SH-SY5Y (cell line): ENCODE measurements around the gene XXYLT1.

Experiments used
- GATA2 ChIP-seq: IDR thresholded peaks from 2 replicates; pipeline ENCODE4 v1.6.1; 2011; ENCODE audit warnings: mild to moderate bottlenecking, low read depth, low read length
- GATA3 ChIP-seq: IDR thresholded peaks from 2 replicates; pipeline ENCODE4 v1.6.1; 2011; ENCODE audit warnings: low read depth, mild to moderate bottlenecking, low read length, moderate library complexity

Gene XXYLT1, protein sequence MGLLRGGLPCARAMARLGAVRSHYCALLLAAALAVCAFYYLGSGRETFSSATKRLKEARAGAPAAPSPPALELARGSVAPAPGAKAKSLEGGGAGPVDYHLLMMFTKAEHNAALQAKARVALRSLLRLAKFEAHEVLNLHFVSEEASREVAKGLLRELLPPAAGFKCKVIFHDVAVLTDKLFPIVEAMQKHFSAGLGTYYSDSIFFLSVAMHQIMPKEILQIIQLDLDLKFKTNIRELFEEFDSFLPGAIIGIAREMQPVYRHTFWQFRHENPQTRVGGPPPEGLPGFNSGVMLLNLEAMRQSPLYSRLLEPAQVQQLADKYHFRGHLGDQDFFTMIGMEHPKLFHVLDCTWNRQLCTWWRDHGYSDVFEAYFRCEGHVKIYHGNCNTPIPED

DNA sequence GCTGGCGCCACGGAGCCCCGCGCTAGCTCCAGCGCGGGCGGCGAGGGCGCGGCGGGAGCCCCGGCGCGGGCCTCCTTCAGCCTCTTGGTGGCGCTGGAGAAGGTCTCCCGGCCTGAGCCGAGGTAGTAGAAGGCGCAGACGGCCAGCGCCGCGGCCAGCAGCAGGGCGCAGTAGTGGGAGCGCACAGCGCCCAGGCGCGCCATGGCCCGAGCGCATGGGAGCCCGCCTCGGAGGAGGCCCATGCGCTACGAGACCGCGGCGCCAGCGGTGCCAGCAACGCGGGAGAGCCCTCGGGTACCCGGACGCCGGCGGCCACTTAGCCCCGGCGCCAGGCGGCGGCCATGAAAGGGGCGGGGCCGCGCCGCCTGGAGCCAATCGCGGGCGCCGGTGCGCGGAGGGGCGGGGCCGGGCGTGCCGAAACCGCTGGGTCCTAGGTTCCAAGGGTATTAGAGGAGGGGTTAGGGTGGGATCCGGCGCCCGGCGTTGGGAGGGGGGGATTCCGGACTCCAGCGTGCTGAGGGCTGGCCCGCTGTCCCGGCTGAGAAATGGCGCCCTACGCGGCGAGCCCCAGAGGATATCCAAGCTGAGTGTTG, at the start of gene XXYLT1:
Gene XXYLT1, minus strand, starts transcription at position 343 of the 593 bp plus-strand sequence. Its CDS starts 101 bp downstream, at position 242.
- TF ChIP-seq GATA3 (no peak), GATA2 (0 out of 2 replicates have a peak, but pooled peaks have one; percentile 2)

- TF ChIP-seq GATA3: no peak
- no peak for TF ChIP-seq GATA2
Measured at GRCh38 chr3:195319060-195319459, 48.1 kb upstream of the XXYLT1 start.

DNA sequence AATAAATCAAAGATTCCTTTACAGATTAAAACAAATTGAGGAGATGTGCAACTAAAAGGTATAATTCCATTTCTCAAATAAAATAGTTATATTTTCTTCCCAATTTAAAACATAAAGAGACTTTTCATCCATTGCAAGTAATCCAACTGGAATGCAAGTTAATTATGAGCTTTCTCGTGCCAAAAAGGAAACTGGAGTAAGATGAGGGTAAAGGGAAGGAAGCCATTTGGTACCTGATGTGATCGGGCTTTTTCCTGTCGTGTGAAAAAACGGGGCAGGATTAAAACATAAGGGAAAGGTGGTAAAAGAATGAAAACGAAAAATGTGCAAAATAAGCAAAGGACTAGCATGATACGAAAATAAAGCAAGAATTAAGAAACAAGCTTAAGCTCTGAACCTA, 41.8 kb upstream of the XXYLT1 start:
- TF ChIP-seq GATA2: no peak
- no peak for TF ChIP-seq GATA3

GRCh38 chr3:195307711-195308110, 36.8 kb upstream of the XXYLT1 start:
- TF ChIP-seq GATA2 (no peak), GATA3 (no peak)

GRCh38 chr3:195306369-195306768, 35.4 kb upstream of the XXYLT1 start:
- TF ChIP-seq GATA2 (no peak), GATA3 (no peak)

- no peak for TF ChIP-seq GATA3
- no peak for TF ChIP-seq GATA2
Measured at GRCh38 chr3:195302431-195302830, 31.5 kb upstream of the XXYLT1 start.

DNA sequence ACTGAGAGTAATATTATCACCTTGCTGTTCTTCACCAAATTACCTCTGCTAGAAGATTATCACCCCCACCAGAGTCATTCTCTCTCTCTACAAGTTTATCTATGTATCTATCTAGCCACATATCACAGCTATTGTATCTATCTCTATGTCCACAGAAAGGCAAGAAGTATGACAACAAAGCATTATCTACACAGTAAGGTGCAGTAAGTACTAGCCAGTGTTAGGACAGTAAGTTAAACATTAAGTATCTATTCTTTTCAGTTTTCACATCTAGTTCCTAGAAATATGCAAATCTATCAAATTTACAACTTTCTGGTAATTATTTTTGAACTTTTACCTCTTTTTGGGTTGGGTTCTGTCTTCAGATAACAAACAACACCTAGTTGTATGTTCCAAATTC, 26.5 kb upstream of the XXYLT1 start:
- TF ChIP-seq GATA2 (no peak), GATA3 (no peak)

GRCh38 chr3:195296662-195297061, 25.7 kb upstream of the XXYLT1 start:
- no peak for TF ChIP-seq GATA3

- TF ChIP-seq GATA2 (no peak), GATA3 (no peak)
Measured at GRCh38 chr3:195291121-195291520, 20.2 kb upstream of the XXYLT1 start.

GRCh38 chr3:195286115-195286872, 15.3 kb upstream of the XXYLT1 start:
- TF ChIP-seq GATA3 (no peak), GATA2 (no peak)

GRCh38 chr3:195285372-195285771, 14.4 kb upstream of the XXYLT1 start:
- TF ChIP-seq GATA3: no peak
- no peak for TF ChIP-seq GATA2

- TF ChIP-seq GATA2: no peak
- no peak for TF ChIP-seq GATA3
Measured at GRCh38 chr3:195284842-195285241, 13.9 kb upstream of the XXYLT1 start.

GRCh38 chr3:195282961-195283360, 12.0 kb upstream of the XXYLT1 start:
- TF ChIP-seq GATA2: no peak
- no peak for TF ChIP-seq GATA3

DNA sequence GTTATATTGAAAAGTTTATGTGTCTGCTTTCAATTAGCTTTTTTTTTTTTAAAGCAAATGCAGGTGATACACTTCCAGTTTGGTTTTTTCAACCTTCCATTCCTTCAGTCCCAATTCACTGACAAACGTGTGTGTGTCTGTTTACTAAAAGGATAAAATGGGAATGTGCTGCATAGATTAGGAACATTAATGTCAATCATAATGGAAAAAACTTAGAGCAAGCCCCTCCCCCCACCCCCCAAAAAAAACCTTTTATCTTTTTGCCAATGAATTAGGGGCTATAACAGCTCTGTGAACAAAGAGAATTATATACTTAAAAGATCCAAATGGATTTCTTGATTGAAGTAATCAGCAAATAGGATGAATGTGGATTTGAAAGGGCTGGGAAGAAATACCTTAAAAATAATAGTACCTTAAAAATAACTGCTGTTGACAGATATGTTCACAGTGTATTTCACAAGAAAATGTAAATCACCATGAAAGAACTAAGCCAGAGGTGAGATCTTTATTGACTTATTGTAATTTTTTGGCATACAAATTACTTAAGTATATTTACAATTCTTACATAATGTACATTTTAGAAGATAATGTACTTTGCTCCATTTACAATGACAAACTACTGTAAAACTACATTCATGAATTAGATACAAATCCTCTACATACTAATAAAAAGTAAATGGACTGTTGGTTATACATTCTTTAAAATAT, 3.5 kb upstream of the XXYLT1 start:
- no peak for TF ChIP-seq GATA3
- no peak for TF ChIP-seq GATA2
